HepG2 (cell line): ENCODE results near the gene SPDYE16. TPM values are rescaled to one million over a fixed set of nuclear protein-coding genes. Genes with fewer than 3 reads are reported as not detected.

ENCODE experiments used
- ATAC-seq: fragments of 200-7000 bp; cut with Tn5 transposase; 3 replicates; pipeline ENCODE4 v1.9.1; 2020; ENCODE audit warnings: mild to moderate bottlenecking, moderate library complexity
- BruUV-seq: library from RNA; stranded (reverse); fragments of 400-500 nt; replicated peaks from 2 replicates; lab custom pipeline; 2021; lab: Mats Ljungman, UMichigan
- CTCF ChIA-PET: fragments of 300-600 bp; formaldehyde crosslinking; extraction: SDS; loops from one replicate; lab custom pipeline; 2021; ENCODE audit warnings: low total read pairs, inconsistent platforms, low intra/inter-chr PET ratio; lab: Yijun Ruan, JAX
- POLR2A ChIA-PET: fragments of 350-600 bp; sonication (Branson Sonifier 250); formaldehyde crosslinking; loops from one replicate; lab custom pipeline; 2020; ENCODE audit warnings: antibody characterized with exemption, inconsistent platforms; lab: Yijun Ruan, JAX
- DNase-seq: peaks from one replicate; pipeline ENCODE4 v3.0.0-alpha.2; 2015; ENCODE audit warnings: low spot score
- FAIRE-seq: peaks from 3 replicates; lab custom pipeline; 2011; peaks lifted over from hg19 to GRCh38; lab: Jason Lieb, UNC
- H2AFZ ChIP-seq: one replicate; pipeline ENCODE4 v1.6.1; 2011; ENCODE audit warnings: low read length, inconsistent platforms
- H3K27ac ChIP-seq: fragments of 300-600 bp; 3 replicates; pipeline ENCODE4 v1.8.0; 2011; ENCODE audit warnings: mixed run types, mild to moderate bottlenecking, mixed read lengths, low read length, inconsistent platforms; ENCODE audit not compliant: insufficient read depth; ENCODE audit errors: extremely low read length
- H3K27me3 ChIP-seq, 2 experiments: fragments of 200-600 bp in 1 of 2; 2 replicates in 1 of 2; 3 replicates in 1 of 2; pipeline versions ENCODE4 v1.6.0 to v1.8.0; 2011; ENCODE audit warnings: low read length in 2 of 2, mild to moderate bottlenecking in 2 of 2, moderate library complexity in 2 of 2, inconsistent platforms in 1 of 2; ENCODE audit not compliant: insufficient read depth in 2 of 2, control insufficient read depth in 1 of 2
- H3K36me3 ChIP-seq, 2 experiments: fragments of 200-600 bp in 1 of 2; replicated peaks in 1 of 2; 2 replicates in 1 of 2; 3 replicates in 1 of 2; pipeline versions ENCODE4 v1.5.1 to v1.8.0; 2011; ENCODE audit warnings: low read length in 2 of 2, inconsistent platforms in 1 of 2; ENCODE audit not compliant: insufficient read depth in 2 of 2, control insufficient read depth in 1 of 2
- H3K4me1 ChIP-seq: 2 replicates; pipeline ENCODE4 v1.5.1; 2012; ENCODE audit warnings: low read length, inconsistent platforms; ENCODE audit not compliant: insufficient read depth
- H3K4me2 ChIP-seq: 2 replicates; pipeline ENCODE4 v1.6.0; 2011; ENCODE audit warnings: low read depth, low read length, inconsistent platforms
- H3K4me3 ChIP-seq, 3 experiments: fragments of 200-600 bp in 1 of 3; sonication (generic), shearing (Covaris generic) in 1 of 3; replicated peaks in 1 of 3; 2 replicates each; pipeline ENCODE4 v1.5.1; 2011 to 2016; ENCODE audit warnings: low read length in 3 of 3, inconsistent platforms in 2 of 3, low read depth in 2 of 3, mild to moderate bottlenecking in 2 of 3, control low read depth in 1 of 3, mixed read lengths in 1 of 3; ENCODE audit not compliant: insufficient read depth in 1 of 3
- H3K79me2 ChIP-seq: one replicate; pipeline ENCODE4 v1.6.1; 2011; ENCODE audit warnings: low read length, inconsistent platforms; ENCODE audit not compliant: insufficient read depth
- H3K9ac ChIP-seq: 2 replicates; pipeline ENCODE4 v1.6.0; 2011; ENCODE audit warnings: mild to moderate bottlenecking, low read depth, low read length, inconsistent platforms; ENCODE audit not compliant: insufficient read depth
- H3K9me3 ChIP-seq: 2 replicates; pipeline ENCODE4 v1.5.1; 2012; ENCODE audit warnings: mild to moderate bottlenecking, low read length
- H4K20me1 ChIP-seq: 2 replicates; pipeline ENCODE4 v1.6.0; 2011; ENCODE audit warnings: inconsistent platforms, mild to moderate bottlenecking, low read length, moderate library complexity; ENCODE audit not compliant: insufficient read depth
- BHLHE40 ChIP-seq: IDR thresholded peaks from 2 replicates; pipeline ENCODE4 v1.6.1; 2011; ENCODE audit warnings: low read length, improper control_type of control experiment
- HNRNPL ChIP-seq: fragments of 200-400 bp; formaldehyde crosslinking; IDR thresholded peaks from 2 replicates; pipeline ENCODE4 v1.6.1; 2017; ENCODE audit warnings: mild to moderate bottlenecking, low read depth, low read length
- ZNF770 ChIP-seq: sonication (generic); formaldehyde crosslinking; IDR thresholded peaks from 2 replicates; pipeline ENCODE4 v1.5.0; 2020; ENCODE audit warnings: mild to moderate bottlenecking, missing genetic modification reagents
- WGBS: methylation state at CpG from one replicate; pipeline ENCODE4 v1.1.6; 2017; ENCODE audit warnings: low lambda C conversion rate; 5-methylcytosine and 5-hydroxymethylcytosine counted together
- in situ Hi-C: cut with HindIII; loops from 2 replicates; pipeline ENCODE4 v1.10.0; 2017; ENCODE audit warnings: low pct_unique_long_range_greater_than_20kb; ENCODE audit not compliant: extremely low pct_ligation_motif_present
- intact Hi-C: fragments of 100-400 bp; cut with micrococcal nuclease; formaldehyde crosslinking; loops from one replicate; pipeline ENCODE4 v1.10.0; 2022; ENCODE audit not compliant: unreplicated experiment
- polyA plus RNA-seq, 8 experiments: library from polyadenylated mRNA; depleted of rRNA in 3 of 8; stranded (reverse) in 7 of 8; unstranded in 1 of 8; fragments of >200 nt; fragmentation: Illumina TruSeq in 4 of 8; extraction: Trizol in 4 of 8; gene quantifications; 2 replicates each; pipeline versions ENCODE4 v1.2.1 to v1.2.3, GENCODE V29; 2011 to 2016; ENCODE audit warnings: low read depth in 4 of 8, missing spikeins in 1 of 8, mixed read lengths in 1 of 8; ENCODE audit not compliant: insufficient read depth in 1 of 8
- total RNA-seq, 5 experiments: library from RNA; depleted of rRNA; stranded (reverse); fragments of >200 nt; fragmentation: Illumina TruSeq; extraction: Trizol; gene quantifications; 2 replicates each; pipeline ENCODE4 v1.2.3, GENCODE V29; 2016; ENCODE audit warnings: low read depth in 1 of 5

The SPDYE16 gene
- total and polyA plus RNA-seq, 2 of the 13 experiments (the other 11 are each of a cell fraction or from before 2014, with no cell fraction given): 0.11 TPM; not detected in 1

- peak; percentile 60 for TF ChIP-seq BHLHE40
These were observed 27.9 kb downstream of the SPDYE16 start (continued) for GRCh38 chr7:76514926-76515771.

GRCh38 chr7:76513817-76514799 lies 29.0 kb downstream of the SPDYE16 start:
- no peaks in the 10 kb centered on the region for H3K36me3 ChIP-seq
- H3K4me1 ChIP-seq: peaks cover 51% of the 10 kb centered on the region
- POLR2A ChIA-PET: no interaction called here
- peaks cover 2 to 5% of the 10 kb centered on the region in 2 experiments; a peak in 1 of 5 replicates for H3K27me3 ChIP-seq
- 61% methylated on average over 19 of the region's 29 CpGs for WGBS
- no peaks in the 10 kb centered on the region for H4K20me1 ChIP-seq
- DNase-seq: no peak
- intact Hi-C loops: no loop called here
- no peak overlapping the region for H3K27ac ChIP-seq
- TF ChIP-seq ZNF770: peak; percentile 44; the same call in 1 of the 2 replicates
- no peak for TF ChIP-seq HNRNPL
- TF ChIP-seq, all 625 proteins: peak for 1
- CTCF ChIA-PET: no interaction called here
- Histone ChIP-seq H2AFZ (no peak overlapping the region), H3K9me3 (no peaks in the 10 kb centered on the region), H3K79me2 (no peaks in the 10 kb centered on the region), H3K9ac (no peak overlapping the region), H3K4me3 (no peak overlapping the region), H3K4me2 (no peak overlapping the region)
- FAIRE-seq (no peak), ATAC-seq (no peak)
- in situ Hi-C loops: no loop called here
- no TSS peak for BruUV-seq
